SU-DHL-6 (cell line): Measurements from ENCODE around the gene ESRRA.

Experiments used
- H2AFZ ChIP-seq: fragments of 200-600 bp; sonication (generic); 2 replicates; pipeline ENCODE4 v1.6.1; 2014; ENCODE audit warnings: low read depth, mild to moderate bottlenecking, moderate library complexity, mixed read lengths, antibody characterized with exemption, low read length; ENCODE audit not compliant: severe bottlenecking
- H3F3A ChIP-seq: fragments of 200-600 bp; shearing (Covaris generic); 2 replicates; pipeline ENCODE4 v1.6.0; 2016; ENCODE audit warnings: antibody characterized with exemption, mild to moderate bottlenecking; ENCODE audit not compliant: insufficient read depth
- H3K27ac ChIP-seq: fragments of 200-600 bp; sonication (generic); 2 replicates; pipeline ENCODE4 v1.5.1; 2016; ENCODE audit warnings: low read depth, mild to moderate bottlenecking, low read length, moderate library complexity, mixed read lengths
- H3K27me3 ChIP-seq: fragments of 200-600 bp; sonication (generic), shearing (Covaris generic); 2 replicates; pipeline ENCODE4 v1.6.0; 2014; ENCODE audit warnings: mild to moderate bottlenecking, low read length
- H3K36me3 ChIP-seq: fragments of 200-600 bp; sonication (generic); 2 replicates; pipeline ENCODE4 v1.6.1; 2014; ENCODE audit warnings: mild to moderate bottlenecking, low read length, mixed read lengths
- H3K4me2 ChIP-seq: fragments of 300-600, 200-600 bp; shearing (Covaris generic), sonication (generic); 2 replicates; pipeline ENCODE4 v1.6.0; 2014; ENCODE audit warnings: low read length, low read depth, mild to moderate bottlenecking; ENCODE audit not compliant: poor library complexity, severe bottlenecking
- H3K4me3 ChIP-seq: fragments of 200-600 bp; sonication (generic); 2 replicates; pipeline ENCODE4 v1.5.1; 2014; ENCODE audit warnings: antibody characterized with exemption, low read length, mild to moderate bottlenecking, mixed read lengths; ENCODE audit not compliant: insufficient read depth, poor library complexity, severe bottlenecking
- H3K79me2 ChIP-seq: fragments of 200-600 bp; sonication (generic); 2 replicates; pipeline ENCODE4 v1.6.1; 2014; ENCODE audit warnings: mild to moderate bottlenecking, low read length, moderate library complexity; ENCODE audit not compliant: insufficient read depth
- H3K9ac ChIP-seq: fragments of 200-600 bp; sonication (generic); 2 replicates; pipeline ENCODE4 v1.7.0; 2014; ENCODE audit warnings: mild to moderate bottlenecking, low read length
- H3K9me2 ChIP-seq: fragments of 200-600 bp; sonication (generic); replicated peaks from 2 replicates; pipeline ENCODE4 v1.6.1; 2014; ENCODE audit warnings: low read length; ENCODE audit not compliant: insufficient read depth
- H3K9me3 ChIP-seq: fragments of 200-600 bp; sonication (generic); 2 replicates; pipeline ENCODE4 v1.6.1; 2014; ENCODE audit warnings: low read length, mixed read lengths; ENCODE audit not compliant: insufficient read depth
- H4K20me1 ChIP-seq: fragments of 200-600 bp; sonication (generic); 2 replicates; pipeline ENCODE4 v1.6.1; 2014; ENCODE audit warnings: low read depth, mild to moderate bottlenecking, antibody characterized with exemption, low read length, moderate library complexity, mixed read lengths
- EZH2phosphoT487 ChIP-seq: fragments of 200-600 bp; sonication (generic), shearing (Covaris generic); conservative IDR thresholded peaks from 2 replicates; pipeline ENCODE4 v1.6.1; 2018; ENCODE audit warnings: mild to moderate bottlenecking, antibody characterized with exemption, low read length, moderate library complexity, mixed read lengths
- TF ChIP-seq, protein P1 (sequence below): fragments of 200-600 bp; sonication (generic); IDR thresholded peaks from one replicate; pipeline ENCODE4 v1.5.1; 2017; ENCODE audit warnings: antibody characterized with exemption, mild to moderate bottlenecking, low read length, moderate library complexity; ENCODE audit not compliant: insufficient read depth, poor library complexity, severe bottlenecking

Gene ESRRA

DNA sequence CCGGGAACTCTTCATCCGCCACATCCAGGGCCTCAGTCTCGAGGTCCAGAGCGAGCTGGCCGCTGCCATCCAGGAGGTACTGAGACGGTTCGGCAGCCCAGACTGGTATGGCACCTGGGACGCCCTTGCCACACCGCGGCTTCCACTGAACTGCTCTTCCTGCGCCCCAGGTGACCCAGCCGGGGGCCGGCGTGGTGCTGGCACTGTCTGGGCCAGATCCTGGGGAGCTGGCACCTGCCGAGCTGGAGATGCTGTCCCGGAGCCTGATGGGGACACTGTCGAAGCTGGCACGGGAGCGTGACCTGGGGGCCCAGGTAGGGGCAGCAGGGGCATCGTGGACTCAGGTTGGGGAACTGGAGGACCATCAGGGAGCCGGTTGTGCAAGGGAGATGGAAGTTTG is 36.1 kb downstream of the ESRRA start:
- Histone ChIP-seq H3K36me3 (no peaks in the 10 kb centered on the region), H3K9me3 (no peaks in the 10 kb centered on the region), H3K27me3 (no peaks in the 10 kb centered on the region), H3K4me3 (no peak overlapping the region), H3K79me2 (peaks cover 5% of the 10 kb centered on the region; the same call in 1 of the 2 replicates), H3K9me2 (no peaks in the 10 kb centered on the region), H3F3A (peaks cover 15% of the 10 kb centered on the region), H4K20me1 (no peaks in the 10 kb centered on the region), H3K4me2 (no peak overlapping the region), H2AFZ (no peak overlapping the region), H3K27ac (no peak overlapping the region), H3K9ac (no peak overlapping the region)
- no peak for TF ChIP-seq EZH2phosphoT487
- TF ChIP-seq, protein P1, sequence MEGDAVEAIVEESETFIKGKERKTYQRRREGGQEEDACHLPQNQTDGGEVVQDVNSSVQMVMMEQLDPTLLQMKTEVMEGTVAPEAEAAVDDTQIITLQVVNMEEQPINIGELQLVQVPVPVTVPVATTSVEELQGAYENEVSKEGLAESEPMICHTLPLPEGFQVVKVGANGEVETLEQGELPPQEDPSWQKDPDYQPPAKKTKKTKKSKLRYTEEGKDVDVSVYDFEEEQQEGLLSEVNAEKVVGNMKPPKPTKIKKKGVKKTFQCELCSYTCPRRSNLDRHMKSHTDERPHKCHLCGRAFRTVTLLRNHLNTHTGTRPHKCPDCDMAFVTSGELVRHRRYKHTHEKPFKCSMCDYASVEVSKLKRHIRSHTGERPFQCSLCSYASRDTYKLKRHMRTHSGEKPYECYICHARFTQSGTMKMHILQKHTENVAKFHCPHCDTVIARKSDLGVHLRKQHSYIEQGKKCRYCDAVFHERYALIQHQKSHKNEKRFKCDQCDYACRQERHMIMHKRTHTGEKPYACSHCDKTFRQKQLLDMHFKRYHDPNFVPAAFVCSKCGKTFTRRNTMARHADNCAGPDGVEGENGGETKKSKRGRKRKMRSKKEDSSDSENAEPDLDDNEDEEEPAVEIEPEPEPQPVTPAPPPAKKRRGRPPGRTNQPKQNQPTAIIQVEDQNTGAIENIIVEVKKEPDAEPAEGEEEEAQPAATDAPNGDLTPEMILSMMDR = no peak

DNA sequence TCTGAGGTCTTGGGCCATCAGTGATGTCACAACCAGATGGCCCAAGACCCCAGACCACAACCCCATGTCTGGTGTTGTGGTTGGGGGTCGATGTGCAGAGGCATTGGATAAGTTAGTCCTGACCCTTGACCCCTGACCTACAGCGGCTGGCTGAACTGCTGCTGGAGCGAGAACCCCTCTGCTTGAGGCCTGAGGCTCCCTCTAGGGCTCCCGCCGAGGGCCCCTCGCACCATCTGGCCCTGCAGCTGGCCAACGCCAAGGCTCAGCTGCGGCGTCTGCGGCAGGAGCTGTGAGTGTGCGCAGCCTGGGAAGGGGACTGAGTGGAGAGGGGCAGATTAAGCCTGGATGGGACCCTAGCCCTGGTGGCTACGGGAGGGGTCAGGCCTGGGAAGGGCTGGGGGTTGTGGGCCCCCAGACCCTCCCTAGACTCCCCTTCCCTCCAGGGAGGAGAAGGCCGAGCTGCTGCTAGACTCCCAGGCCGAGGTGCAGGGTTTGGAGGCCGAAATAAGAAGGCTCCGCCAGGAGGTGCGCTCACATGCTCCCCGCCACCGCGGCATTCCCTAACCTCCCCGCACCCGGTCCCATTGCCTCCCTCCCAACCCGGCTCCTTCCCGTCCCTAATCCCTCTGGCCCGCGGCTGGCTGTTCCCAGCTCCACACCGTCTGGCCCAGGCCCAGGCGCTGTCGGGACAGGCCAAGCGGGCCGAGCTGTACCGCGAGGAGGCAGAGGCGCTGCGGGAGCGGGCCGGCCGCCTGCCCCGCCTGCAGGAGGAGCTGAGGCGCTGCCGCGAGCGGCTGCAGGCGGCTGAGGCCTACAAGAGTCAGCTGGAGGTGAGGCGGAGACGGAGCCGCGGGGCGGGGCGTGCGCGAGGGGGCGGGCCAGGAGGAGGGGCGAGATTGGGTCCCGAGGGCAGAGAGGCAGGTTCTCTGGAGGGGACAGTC is 36.8 kb downstream of the ESRRA start:
- H3K4me3 ChIP-seq = no peak overlapping the region
- H3K79me2 ChIP-seq = peaks cover 5% of the 10 kb centered on the region; the same call in 1 of the 2 replicates
- H3K27ac ChIP-seq = no peak overlapping the region
- H3K36me3 ChIP-seq = no peaks in the 10 kb centered on the region
- no peak for TF ChIP-seq EZH2phosphoT487
- TF ChIP-seq, protein P1 = peak; percentile 25
- no peaks in the 10 kb centered on the region for H4K20me1 ChIP-seq
- no peaks in the 10 kb centered on the region for H3K27me3 ChIP-seq
- peaks cover 15% of the 10 kb centered on the region for H3F3A ChIP-seq
- no peak overlapping the region for H2AFZ ChIP-seq
- H3K9ac ChIP-seq = no peak overlapping the region
- no peaks in the 10 kb centered on the region for H3K9me3 ChIP-seq
- H3K4me2 ChIP-seq = peak overlapping the region; percentile 35
- no peaks in the 10 kb centered on the region for H3K9me2 ChIP-seq

DNA sequence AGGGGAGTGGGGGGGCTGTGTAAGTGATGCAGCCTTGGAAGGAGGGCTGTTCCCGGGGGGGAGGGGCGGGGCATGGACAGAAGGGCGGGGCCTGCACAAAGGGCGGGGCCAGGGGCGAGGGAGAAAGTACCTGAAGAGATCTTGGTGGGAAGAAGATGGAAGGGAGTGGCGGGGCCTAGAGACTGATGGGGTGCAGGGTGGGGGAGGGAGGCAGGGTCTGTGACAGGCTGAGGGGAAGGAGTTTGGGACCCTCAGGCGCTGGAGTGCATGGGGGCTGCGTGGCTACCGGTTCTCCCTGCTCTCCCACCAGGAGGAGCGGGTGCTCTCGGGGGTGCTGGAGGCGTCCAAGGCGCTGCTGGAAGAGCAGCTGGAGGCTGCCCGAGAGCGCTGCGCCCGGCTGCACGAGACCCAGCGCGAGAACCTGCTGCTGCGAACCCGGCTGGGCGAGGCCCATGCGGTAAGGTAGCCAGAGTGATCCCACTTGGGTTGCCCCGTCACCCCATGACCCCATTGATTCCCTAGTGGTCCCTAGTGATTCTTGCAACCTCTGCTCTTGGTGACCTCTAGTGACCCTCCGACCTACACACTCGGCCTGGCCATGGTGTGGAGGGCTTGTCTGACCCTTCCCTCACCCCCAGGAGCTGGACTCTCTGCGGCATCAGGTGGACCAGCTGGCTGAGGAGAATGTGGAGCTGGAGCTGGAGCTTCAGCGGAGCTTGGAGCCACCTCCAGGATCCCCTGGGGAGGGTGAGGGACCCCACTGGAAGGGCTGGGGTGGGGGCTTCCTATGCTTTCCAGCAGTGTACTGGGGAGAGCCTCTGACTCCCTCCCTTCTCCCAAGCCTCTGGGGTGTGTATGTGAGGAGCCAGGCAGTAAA is 37.8 kb downstream of the ESRRA start:
- H3F3A ChIP-seq = peaks cover 13% of the 10 kb centered on the region
- H3K9ac ChIP-seq = no peak overlapping the region
- TF ChIP-seq EZH2phosphoT487 = no peak
- TF ChIP-seq, protein P1 = no peak
- no peaks in the 10 kb centered on the region for H3K9me2 ChIP-seq
- H3K36me3 ChIP-seq = no peaks in the 10 kb centered on the region
- H3K4me2 ChIP-seq = peak overlapping the region; percentile 35
- H3K79me2 ChIP-seq = peaks cover 5% of the 10 kb centered on the region; the same call in 1 of the 2 replicates
- H3K27me3 ChIP-seq = no peaks in the 10 kb centered on the region
- no peaks in the 10 kb centered on the region for H4K20me1 ChIP-seq
- H3K9me3 ChIP-seq = no peaks in the 10 kb centered on the region
- no peak overlapping the region for H2AFZ ChIP-seq
- H3K27ac ChIP-seq = no peak overlapping the region
- H3K4me3 ChIP-seq = no peak overlapping the region
